ENCODE data around the gene PLXDC2. TPM values are rescaled to one million over a fixed set of nuclear protein-coding genes. Genes with fewer than 3 reads are reported as not detected.

The PLXDC2 gene
- total RNA-seq, 1 experiment from 2014 or later, result 38.7 TPM

DNA sequence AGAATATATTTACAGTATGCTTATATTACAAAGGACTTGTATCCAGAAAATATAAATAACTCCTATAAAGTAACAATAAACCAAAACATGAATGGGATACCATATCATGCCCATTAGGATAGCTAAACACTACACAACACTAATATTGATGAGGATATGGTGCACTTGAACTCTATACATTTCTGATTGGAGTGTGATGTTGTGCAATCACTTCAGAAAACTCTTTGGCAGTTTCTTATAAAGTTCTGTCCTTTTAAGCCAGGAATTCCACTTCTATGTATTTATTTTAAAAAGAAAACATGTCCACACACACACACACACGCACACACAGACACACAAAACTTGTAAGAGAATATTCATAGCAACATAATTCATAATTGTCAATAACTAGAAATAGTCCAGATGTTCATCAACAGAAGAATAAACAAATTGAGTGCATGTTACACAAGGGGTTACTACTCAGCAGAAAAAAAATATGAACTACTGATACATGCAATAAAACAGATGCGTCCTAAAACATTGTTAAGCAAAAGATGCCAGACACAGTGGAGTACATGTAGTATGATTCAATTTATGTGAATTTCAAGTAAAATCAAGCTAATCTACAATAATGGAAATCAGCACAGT is 416.0 kb downstream of the PLXDC2 start:
- Histone ChIP-seq H3K79me1 (ENCODE audit: insufficient read depth, low read depth, low read length, poor library complexity, severe bottlenecking) (no peaks in the 10 kb centered on the region), H3K4ac (ENCODE audit: low read depth, low read length) (no peak overlapping the region), H3K18ac (ENCODE audit: insufficient read length, low read depth, low read length) (no peak overlapping the region), H4K8ac (replicated peaks; ENCODE audit: insufficient read length, low read depth, low read length) (no peak overlapping the region), H3K4me1 (ENCODE audit: insufficient read depth, low read length) (no peaks in the 10 kb centered on the region), H2BK15ac (ENCODE audit: low read depth, low read length) (no peak overlapping the region), H4K5ac (ENCODE audit: insufficient read length, low read depth, low read length) (no peak overlapping the region), H3K4me2 (ENCODE audit: insufficient read depth, insufficient read length, low read length) (no peak overlapping the region), H2BK5ac (ENCODE audit: insufficient read length, low read length) (no peak overlapping the region), H3K56ac (ENCODE audit: insufficient read length, low read depth, low read length) (no peak overlapping the region), H3K14ac (ENCODE audit: insufficient read depth, low read length) (no peak overlapping the region), H3K23ac (ENCODE audit: insufficient read length, low read depth, low read length) (no peak overlapping the region), H2AFZ (ENCODE audit: low read length) (no peak overlapping the region), H3T11ph (ENCODE audit: low read length) (no peak overlapping the region), H2AK5ac (ENCODE audit: insufficient read length, low read length) (no peak overlapping the region), H4K91ac (ENCODE audit: insufficient read length, low read depth, low read length) (no peak overlapping the region), H3K27me3 (ENCODE audit: insufficient read depth, low read length) (no peaks in the 10 kb centered on the region), H3K27ac (ENCODE audit: insufficient read length, low read depth, low read length) (no peak overlapping the region), H4K20me1 (ENCODE audit: control insufficient read depth, insufficient read depth, insufficient read length) (no peaks in the 10 kb centered on the region), H2BK20ac (ENCODE audit: low read depth, low read length, poor library complexity, severe bottlenecking) (no peak overlapping the region), H3K9me3 (ENCODE audit: control insufficient read depth, low read depth, low read length) (no peaks in the 10 kb centered on the region), H2BK12ac (ENCODE audit: insufficient read length, low read depth, low read length) (no peak overlapping the region), H3K9ac (ENCODE audit: extremely low read depth, insufficient read length, low read length) (no peak overlapping the region), H3K23me2 (ENCODE audit: insufficient read length, low read depth, low read length, poor library complexity, severe bottlenecking) (no peaks in the 10 kb centered on the region), H2BK120ac (ENCODE audit: low read depth, low read length, poor library complexity, severe bottlenecking) (no peak overlapping the region), H3K79me2 (ENCODE audit: insufficient read depth, low read length) (no peaks in the 10 kb centered on the region)
- TF ChIP-seq, protein P1, sequence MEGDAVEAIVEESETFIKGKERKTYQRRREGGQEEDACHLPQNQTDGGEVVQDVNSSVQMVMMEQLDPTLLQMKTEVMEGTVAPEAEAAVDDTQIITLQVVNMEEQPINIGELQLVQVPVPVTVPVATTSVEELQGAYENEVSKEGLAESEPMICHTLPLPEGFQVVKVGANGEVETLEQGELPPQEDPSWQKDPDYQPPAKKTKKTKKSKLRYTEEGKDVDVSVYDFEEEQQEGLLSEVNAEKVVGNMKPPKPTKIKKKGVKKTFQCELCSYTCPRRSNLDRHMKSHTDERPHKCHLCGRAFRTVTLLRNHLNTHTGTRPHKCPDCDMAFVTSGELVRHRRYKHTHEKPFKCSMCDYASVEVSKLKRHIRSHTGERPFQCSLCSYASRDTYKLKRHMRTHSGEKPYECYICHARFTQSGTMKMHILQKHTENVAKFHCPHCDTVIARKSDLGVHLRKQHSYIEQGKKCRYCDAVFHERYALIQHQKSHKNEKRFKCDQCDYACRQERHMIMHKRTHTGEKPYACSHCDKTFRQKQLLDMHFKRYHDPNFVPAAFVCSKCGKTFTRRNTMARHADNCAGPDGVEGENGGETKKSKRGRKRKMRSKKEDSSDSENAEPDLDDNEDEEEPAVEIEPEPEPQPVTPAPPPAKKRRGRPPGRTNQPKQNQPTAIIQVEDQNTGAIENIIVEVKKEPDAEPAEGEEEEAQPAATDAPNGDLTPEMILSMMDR (conservative IDR thresholded peaks at IDR 0.05), result no peak
- Mint-ChIP-seq H3K9me3 (no peaks in the 10 kb centered on the region), H3K27ac (no peak overlapping the region), H3K4me3 (no peak overlapping the region), H3K36me3 (ENCODE audit: insufficient read depth in 1 of 3, low read depth in 3 of 3) (peaks cover 3 to 11% (median 6%) of the 10 kb centered on the region in 3 experiments; a peak in 5 of 7 replicates), H3K27me3 (ENCODE audit: low read depth) (no peaks in the 10 kb centered on the region), H3K4me1 (peaks cover 7 to 15% of the 10 kb centered on the region in 2 experiments)
- no peak for DNase-seq
- no CpG with 5 or more reads among the region's 2 CpGs for WGBS (ENCODE audit: extremely low coverage, insufficient read length, low lambda C conversion rate)

Measured in H9 (cell line).